Fibroblast of pulmonary artery (primary cell): ENCODE results near the gene MYRIP.

Experiments
- DNase-seq: peaks from one replicate; pipeline ENCODE4 v3.0.0-alpha.2; 2010; ENCODE audit warnings: low read depth
- H3K4me3 ChIP-seq: replicated peaks from 2 replicates; pipeline ENCODE4 v1.5.1; 2011; ENCODE audit warnings: low read depth, mild to moderate bottlenecking, control low read depth, low read length, moderate library complexity
- TF ChIP-seq, protein P1 (sequence below): IDR thresholded peaks from 2 replicates; pipeline ENCODE4 v1.5.1; 2011; ENCODE audit warnings: mild to moderate bottlenecking, control low read depth, low read length, inconsistent platforms; ENCODE audit errors: missing control alignments

Gene MYRIP

DNA sequence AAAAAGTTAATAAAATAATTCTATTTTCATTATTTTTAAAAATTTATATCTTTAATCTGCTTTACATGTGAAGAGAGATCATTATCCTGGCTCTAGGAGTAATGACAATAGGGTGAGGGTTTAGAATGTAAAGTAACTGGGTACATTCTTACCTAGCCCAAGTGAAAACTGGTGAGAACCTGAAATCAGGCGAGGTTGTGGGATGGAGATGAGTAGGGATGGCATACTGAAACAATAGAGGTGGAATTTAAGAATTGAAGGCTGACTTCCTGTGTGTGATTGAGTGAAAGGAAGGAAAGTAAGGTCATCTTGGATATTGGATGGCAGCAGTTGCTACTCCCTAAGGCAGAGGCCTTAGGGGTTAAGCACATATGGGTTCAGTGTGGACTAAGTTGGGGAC is 82.7 kb downstream of the MYRIP start:
- no peak overlapping the region for H3K4me3 ChIP-seq
- DNase-seq = no peak
- TF ChIP-seq, protein P1, sequence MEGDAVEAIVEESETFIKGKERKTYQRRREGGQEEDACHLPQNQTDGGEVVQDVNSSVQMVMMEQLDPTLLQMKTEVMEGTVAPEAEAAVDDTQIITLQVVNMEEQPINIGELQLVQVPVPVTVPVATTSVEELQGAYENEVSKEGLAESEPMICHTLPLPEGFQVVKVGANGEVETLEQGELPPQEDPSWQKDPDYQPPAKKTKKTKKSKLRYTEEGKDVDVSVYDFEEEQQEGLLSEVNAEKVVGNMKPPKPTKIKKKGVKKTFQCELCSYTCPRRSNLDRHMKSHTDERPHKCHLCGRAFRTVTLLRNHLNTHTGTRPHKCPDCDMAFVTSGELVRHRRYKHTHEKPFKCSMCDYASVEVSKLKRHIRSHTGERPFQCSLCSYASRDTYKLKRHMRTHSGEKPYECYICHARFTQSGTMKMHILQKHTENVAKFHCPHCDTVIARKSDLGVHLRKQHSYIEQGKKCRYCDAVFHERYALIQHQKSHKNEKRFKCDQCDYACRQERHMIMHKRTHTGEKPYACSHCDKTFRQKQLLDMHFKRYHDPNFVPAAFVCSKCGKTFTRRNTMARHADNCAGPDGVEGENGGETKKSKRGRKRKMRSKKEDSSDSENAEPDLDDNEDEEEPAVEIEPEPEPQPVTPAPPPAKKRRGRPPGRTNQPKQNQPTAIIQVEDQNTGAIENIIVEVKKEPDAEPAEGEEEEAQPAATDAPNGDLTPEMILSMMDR = no peak

DNA sequence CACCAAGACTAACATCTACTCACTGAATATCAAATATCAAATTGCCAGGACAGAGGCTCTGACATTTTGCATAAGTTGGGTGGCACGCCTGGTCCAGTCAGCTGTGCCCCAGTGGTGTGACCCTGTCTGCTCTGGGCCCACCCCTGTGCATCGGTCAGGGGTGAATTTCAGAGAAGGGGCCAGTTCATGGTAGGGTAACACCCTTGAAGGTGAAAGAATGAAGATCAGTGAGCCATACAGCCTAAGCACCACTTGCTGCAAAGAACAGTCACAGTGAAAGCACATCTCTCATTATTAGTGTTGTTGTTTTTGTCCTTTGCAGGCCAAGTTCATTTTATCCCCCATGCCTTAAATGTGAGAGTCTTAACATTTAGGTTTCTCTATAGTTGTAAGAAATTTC is 86.8 kb downstream of the MYRIP start:
- H3K4me3 ChIP-seq = no peak overlapping the region
- TF ChIP-seq, protein P1 = no peak
- DNase-seq = no peak

DNA sequence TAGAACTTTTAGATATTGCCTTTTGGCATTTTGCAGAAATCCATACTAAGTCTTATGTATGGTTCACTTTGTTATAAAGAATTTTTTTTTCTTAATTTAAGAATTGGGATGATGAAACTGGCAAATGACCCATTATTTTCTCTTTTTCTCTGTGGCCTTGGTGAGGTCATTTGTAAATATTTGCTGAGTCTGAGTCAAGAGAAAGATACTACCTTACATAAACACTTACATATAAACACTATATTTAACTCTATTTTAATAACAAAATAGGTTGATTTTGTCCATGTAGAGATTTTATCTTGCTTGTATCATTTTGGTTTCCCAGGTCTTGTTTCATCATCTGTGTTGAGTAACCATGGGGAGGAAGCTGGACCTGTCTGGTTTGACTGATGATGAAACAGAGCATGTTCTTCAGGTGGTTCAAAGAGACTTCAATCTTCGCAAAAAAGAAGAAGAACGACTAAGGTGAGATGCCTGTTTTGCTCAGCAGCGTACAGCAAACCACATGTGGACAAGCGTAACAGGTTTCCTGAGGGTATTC is 91.1 kb downstream of the MYRIP start:
- H3K4me3 ChIP-seq = no peak overlapping the region
- DNase-seq = no peak
- TF ChIP-seq, protein P1 = no peak

DNA sequence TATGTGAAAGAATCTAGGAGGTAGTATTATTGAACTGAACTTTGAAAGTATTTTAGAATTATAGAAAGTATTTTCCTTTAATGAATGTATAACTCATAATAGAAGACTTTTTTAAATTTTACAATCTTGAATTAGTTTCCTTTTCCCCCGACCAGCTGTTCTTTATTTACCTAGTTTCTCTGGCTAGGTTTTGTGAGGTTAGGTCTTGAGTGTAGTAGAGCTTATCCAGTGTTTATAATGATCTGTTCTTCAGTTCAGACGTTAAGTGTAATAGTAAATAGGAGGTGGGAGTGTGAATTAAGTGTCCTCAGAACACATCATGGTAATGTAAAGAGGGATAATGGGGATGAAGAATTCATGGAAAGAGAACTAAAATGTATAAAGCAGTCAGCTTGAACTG is 93.8 kb downstream of the MYRIP start:
- TF ChIP-seq, protein P1 = no peak
- no peak overlapping the region for H3K4me3 ChIP-seq
- DNase-seq = no peak

DNA sequence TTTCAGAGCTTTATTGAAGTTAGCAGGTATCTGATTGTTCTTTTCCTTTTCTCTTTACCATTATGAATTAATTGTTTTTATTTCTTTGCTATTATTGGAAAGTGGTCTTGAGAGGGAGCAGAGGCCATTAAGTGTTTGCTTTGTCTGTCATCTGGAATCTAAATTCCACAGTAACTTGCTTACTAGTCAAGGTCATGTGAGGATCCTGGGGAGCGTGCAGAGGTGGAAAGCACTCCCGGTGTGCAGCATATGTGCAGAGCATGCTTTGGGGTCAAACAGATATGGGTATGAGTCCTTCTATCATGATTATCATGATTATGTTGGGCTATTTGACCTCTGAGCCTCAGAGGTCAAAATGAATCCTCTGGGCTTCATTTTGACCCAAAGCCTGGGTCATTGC is 96.4 kb downstream of the MYRIP start:
- no peak for DNase-seq
- no peak overlapping the region for H3K4me3 ChIP-seq
- TF ChIP-seq, protein P1 = no peak

DNA sequence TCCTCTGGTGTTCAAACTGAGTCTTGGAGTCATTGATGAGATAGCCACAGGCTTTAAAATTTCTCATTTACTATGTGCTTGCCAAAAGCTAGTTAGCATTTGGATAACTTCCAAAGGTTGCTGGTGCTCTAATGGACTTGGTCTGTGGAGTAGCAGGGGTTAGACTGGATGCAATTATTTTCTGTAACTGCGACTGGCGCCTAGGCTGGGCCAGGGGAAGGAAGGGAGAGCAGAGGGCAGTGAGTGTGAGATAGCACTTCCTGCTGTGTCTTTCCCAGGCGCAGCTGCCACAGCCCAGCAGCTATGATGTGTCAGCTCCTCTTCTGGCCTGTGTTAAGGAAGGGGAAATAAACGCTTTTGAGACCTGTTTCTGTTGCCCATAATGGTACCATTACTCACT is 98.6 kb downstream of the MYRIP start:
- TF ChIP-seq, protein P1 = no peak
- DNase-seq = peak; percentile 34
- H3K4me3 ChIP-seq = no peak overlapping the region

DNA sequence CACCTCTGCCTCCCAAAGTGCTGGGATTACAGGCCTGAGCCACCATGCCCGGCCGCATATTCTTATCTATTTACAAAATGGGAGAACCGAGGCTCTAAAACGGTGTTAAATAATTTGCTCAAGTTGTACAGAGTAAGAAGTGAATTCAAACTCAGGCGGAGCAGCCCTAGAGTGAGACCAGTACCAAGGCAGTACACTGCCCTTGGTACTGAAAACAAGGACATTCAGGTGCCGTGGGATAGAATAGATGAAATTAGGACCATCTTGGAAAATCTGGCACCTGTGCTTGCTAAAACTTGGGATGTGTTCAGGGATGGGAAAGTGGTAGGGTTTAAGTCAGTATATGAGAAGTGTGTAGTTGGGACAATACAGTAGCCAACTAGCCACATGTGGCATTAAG is 100.7 kb downstream of the MYRIP start:
- TF ChIP-seq, protein P1 = no peak
- no peak overlapping the region for H3K4me3 ChIP-seq
- no peak for DNase-seq
